ENCODE data around the gene XYLT1.
"Not testable (repeated sequence)": the region's sequence is repeated elsewhere in the genome, so short reads cannot be mapped to it uniquely, and the experiment has no call there.

The XYLT1 gene

DNA sequence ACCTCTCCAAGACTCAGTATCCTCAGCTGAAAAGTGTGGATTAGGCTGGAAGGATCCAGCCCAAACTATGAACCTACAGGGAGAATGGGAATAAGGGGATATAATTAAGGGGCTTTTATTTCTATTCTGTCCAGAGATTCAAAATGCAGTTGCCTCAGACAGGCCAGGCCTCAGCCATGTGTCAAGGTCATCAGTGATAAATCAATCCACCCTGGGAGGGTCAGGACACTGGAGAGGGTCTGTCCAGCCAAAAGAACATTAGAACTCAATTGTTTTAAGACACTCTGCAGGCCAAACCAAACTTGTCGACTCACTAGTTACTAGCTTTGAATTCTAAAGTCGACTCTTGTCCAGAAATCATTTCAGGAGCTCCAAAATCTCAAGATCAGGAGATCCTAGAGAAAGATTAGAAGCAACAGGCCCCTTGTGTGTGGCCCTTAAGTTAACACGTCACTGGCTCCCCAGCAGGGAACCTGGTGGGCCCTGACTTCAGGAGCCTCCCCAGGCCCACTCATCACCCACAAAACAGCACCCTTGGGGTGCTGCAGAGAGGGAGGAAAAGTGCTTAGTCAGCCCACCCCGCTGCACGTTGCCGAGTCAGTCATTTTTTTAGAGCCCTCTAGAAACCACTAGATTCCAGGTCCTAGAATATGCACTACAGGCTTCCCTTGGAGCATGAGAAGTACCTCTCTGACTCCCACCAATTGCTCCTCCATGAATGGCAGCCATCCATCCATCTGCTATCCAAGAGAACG, 156.8 kb downstream of the XYLT1 start:
- Mint-ChIP-seq H3K4me1 (ENCODE audit: low read depth) (peaks cover 23% of the 10 kb centered on the region), H3K9me3 (no peaks in the 10 kb centered on the region), H3K27me3 (ENCODE audit: low read depth) (no peaks in the 10 kb centered on the region), H3K36me3 (ENCODE audit: low read depth) (peaks cover 29% of the 10 kb centered on the region), H3K4me3 (no peak overlapping the region), H3K27ac (peak overlapping the region; percentile 52)
- DNase-seq (ENCODE audit: low spot score) = no peak

DNA sequence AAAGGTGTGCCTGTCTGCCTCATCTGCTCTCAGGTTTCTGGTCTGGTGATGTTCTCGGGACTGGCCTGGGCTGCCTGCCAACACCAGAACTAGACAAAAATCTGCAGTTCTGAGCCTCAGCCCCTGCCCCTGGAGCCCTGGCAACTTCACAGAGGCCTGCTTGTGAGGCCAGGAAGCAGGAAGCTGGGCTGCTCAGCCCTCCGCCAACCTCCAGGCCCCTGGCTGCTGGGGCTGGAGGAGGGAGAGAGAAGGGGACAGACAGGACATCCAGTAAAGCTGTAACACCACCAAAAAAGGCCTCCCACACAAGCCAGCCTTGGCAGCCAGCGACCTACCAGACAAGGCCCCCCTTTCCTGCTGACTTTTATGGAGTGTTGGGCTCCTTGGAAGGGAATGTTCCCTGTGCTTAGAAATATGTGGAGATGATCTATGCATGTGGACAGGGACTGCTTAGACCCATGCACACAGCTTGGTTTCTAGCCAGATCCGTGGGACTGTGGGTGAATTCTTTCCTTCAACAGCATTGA, 157.6 kb downstream of the XYLT1 start:
- Mint-ChIP-seq H3K4me1 (ENCODE audit: low read depth) (peaks cover 23% of the 10 kb centered on the region), H3K36me3 (ENCODE audit: low read depth) (peaks cover 29% of the 10 kb centered on the region), H3K27me3 (ENCODE audit: low read depth) (no peaks in the 10 kb centered on the region), H3K27ac (no peak overlapping the region), H3K9me3 (no peaks in the 10 kb centered on the region), H3K4me3 (no peak overlapping the region)
- no peak for DNase-seq (ENCODE audit: low spot score)

DNA sequence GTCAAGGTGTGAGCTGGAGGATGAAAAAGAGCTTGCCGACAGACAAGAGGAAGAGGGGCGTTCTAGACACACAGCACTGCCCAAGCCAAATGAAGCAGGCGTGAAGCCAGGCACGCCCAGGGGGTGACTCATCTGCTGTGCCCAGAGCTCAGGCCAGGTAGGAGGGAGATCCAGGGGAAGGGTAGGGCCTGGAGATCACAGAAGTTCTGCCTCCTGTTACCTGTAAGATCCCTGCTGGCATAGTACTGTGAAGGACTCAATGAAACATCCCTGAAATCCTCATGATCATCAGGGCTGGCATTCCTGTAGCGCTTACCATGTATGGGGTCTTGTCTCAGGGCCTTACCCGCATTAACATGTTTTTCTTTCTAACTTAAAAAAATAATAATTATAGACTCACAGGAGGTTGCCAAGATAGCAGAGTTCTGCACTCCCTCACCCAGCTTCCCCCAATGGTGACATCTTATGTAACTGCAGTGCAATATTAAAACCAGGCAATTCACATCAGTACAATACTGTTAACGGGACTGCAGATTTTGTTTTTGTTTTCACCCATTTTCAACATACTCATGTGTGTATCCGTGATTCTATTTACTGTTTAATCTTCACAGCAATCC, 158.6 kb downstream of the XYLT1 start:
- Mint-ChIP-seq H3K4me1 (ENCODE audit: low read depth) (peaks cover 26% of the 10 kb centered on the region), H3K27me3 (ENCODE audit: low read depth) (no peaks in the 10 kb centered on the region), H3K9me3 (no peaks in the 10 kb centered on the region), H3K27ac (peak overlapping the region; percentile 52), H3K36me3 (ENCODE audit: low read depth) (peaks cover 28% of the 10 kb centered on the region), H3K4me3 (no peak overlapping the region)
- no peak for DNase-seq (ENCODE audit: low spot score)

DNA sequence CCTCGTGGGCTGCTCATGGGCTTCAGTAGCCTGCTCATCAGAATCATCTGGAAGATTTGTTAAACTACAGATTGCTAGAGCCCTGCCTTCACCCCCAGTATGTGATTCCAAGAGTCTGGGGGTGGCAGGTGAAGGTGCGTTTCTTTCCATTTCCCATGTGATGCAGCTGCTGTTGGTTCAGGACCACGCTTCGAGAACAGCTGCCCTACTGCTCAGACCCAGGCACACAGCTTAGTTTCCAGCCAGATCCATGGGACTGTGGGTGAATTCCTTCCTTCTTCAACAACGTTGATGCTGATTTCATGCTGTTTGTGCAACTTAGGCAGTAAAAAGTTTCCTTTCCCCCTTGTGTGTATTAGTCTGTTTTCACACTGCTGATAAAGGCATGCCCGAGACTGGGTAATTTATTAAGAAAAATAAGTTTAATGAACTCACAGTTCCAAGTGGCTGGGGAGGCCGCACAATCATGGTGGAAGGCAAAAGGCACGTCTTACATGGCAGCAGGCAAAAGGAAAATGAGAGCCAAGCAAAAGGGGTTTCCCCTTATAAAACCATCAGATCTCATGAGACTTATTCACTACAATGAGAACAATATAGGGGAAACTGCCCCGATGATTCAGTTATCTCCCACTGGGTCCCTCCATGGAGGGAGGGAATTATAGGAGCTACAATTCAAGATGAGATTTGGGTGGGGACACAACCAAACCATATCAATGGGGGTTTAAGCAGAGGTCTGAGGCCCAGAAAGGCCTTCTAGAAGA, 159.2 kb downstream of the XYLT1 start:
- Mint-ChIP-seq H3K4me3 (no peak overlapping the region), H3K4me1 (ENCODE audit: low read depth) (peaks cover 26% of the 10 kb centered on the region), H3K9me3 (no peaks in the 10 kb centered on the region), H3K27ac (peak overlapping the region; percentile 52), H3K36me3 (ENCODE audit: low read depth) (peaks cover 28% of the 10 kb centered on the region), H3K27me3 (ENCODE audit: low read depth) (no peaks in the 10 kb centered on the region)
- DNase-seq (ENCODE audit: low spot score) = no peak

DNA sequence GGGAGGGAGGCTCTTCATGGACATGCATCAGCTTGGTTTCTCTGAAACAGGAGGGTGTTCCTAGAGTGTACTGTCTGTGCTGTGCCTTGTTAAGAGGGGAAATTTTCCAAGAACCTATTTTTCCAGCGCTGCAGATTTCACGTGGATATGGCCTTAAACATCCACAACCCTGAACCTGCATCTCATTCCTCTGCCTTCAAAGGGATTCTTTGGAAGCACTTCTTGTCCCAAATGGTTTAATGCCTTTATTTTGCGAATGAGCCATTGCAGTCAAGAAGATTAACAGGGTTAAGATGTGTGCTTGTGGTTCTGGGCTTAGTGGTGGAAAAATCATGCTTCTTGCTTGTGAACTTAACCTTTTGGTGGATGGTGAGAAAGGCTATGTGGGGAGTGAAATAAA, 161.2 kb downstream of the XYLT1 start:
- no peak overlapping the region for H3K4me3 Mint-ChIP-seq
- H3K4me1 Mint-ChIP-seq (ENCODE audit: low read depth) = peaks cover 28% of the 10 kb centered on the region
- no peaks in the 10 kb centered on the region for H3K9me3 Mint-ChIP-seq
- H3K27me3 Mint-ChIP-seq (ENCODE audit: low read depth) = no peaks in the 10 kb centered on the region
- H3K27ac Mint-ChIP-seq = no peak overlapping the region
- peaks cover 21% of the 10 kb centered on the region for H3K36me3 Mint-ChIP-seq (ENCODE audit: low read depth)
- DNase-seq (ENCODE audit: low spot score) = no peak

DNA sequence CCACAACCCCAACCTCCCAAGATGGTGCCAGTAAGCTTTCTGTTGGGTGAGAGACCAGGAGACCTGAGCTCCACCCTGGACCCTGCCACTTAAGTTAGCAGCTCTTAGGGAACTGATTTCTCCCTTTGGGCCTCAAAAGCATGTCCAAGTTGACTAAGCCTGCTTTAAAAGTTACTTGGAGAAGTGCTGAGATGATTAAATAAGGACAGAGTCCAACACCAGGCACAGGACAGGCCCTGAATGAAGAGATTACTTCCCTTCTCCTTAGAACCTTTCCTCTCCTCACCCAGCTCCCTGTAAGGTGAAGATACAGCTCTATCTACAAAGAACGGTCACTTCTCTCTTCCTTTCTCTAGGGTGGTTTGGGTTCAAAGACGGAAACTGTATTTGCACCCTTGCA, 162.6 kb downstream of the XYLT1 start:
- no peaks in the 10 kb centered on the region for H3K27me3 Mint-ChIP-seq (ENCODE audit: low read depth)
- H3K9me3 Mint-ChIP-seq = no peaks in the 10 kb centered on the region
- no peak for DNase-seq (ENCODE audit: low spot score)
- no peak overlapping the region for H3K27ac Mint-ChIP-seq
- peaks cover 23% of the 10 kb centered on the region for H3K36me3 Mint-ChIP-seq (ENCODE audit: low read depth)
- H3K4me3 Mint-ChIP-seq = no peak overlapping the region
- peaks cover 30% of the 10 kb centered on the region for H3K4me1 Mint-ChIP-seq (ENCODE audit: low read depth)

DNA sequence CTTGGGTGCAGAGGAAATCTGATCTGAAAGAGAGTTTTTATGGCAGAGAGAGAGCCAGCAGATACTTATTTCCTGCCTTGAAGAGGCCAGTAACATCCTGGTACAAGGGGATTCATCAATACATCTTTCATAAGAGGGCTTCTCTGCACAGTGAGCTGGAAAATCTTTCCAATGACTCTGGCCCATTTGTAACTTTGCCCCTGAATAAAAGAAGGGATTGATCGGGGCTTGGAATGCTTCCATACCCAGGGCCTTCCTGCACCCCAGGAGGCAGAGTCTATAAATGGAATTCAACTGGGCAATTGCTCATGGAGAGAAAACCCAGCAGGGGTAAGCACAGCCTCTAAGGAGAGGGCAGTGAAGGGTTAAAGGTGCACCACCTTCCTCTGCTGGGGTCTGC, 163.3 kb downstream of the XYLT1 start:
- no peaks in the 10 kb centered on the region for H3K27me3 Mint-ChIP-seq (ENCODE audit: low read depth)
- no peak overlapping the region for H3K27ac Mint-ChIP-seq
- peaks cover 37% of the 10 kb centered on the region for H3K4me1 Mint-ChIP-seq (ENCODE audit: low read depth)
- no peaks in the 10 kb centered on the region for H3K9me3 Mint-ChIP-seq
- H3K36me3 Mint-ChIP-seq (ENCODE audit: low read depth) = peaks cover 25% of the 10 kb centered on the region
- DNase-seq (ENCODE audit: low spot score) = no peak
- H3K4me3 Mint-ChIP-seq = no peak overlapping the region

DNA sequence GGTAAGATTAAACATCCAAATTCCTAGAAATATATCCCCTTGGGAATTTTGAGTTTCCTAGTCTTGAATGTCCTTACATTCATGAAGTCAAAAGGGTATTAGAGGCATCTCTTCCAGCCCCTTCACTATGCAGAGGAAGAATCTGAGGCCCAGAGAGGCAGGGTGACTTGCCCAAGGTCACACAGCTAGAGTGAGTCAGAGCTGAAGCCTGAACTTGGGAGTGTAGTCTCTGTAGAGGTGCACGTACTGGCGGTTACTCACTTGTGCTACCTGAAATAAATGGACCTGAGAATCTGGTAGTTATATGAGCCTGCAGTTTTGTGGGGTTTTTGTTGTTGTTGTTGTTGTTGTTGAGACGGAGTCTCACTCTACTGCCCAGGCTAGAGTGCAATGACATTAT, 164.0 kb downstream of the XYLT1 start:
- Mint-ChIP-seq H3K4me1 (ENCODE audit: low read depth) (peaks cover 39% of the 10 kb centered on the region), H3K4me3 (no peak overlapping the region), H3K27me3 (ENCODE audit: low read depth) (no peaks in the 10 kb centered on the region), H3K9me3 (no peaks in the 10 kb centered on the region), H3K36me3 (ENCODE audit: low read depth) (peaks cover 22% of the 10 kb centered on the region), H3K27ac (no peak overlapping the region)
- no peak for DNase-seq (ENCODE audit: low spot score)

DNA sequence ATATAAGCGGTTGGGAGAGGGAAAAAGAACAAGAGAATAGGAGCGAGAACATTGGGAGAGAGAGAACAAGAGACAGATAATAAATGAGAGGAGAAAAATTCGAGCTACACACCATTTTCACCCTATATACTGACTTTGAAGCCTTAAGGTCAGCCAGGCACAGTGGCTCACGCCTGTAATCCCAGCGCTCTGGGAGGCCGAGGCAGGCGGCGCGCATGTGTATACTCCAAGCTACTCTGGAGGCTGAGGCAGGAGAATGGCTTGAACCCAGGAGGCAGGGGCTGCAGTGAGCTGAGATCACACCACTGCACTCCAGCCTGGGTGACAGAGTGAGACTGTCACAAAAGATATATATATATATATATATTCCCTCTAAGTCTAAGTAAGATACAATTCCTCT, 164.5 kb downstream of the XYLT1 start:
- peak overlapping the region; percentile 7 for H3K27ac Mint-ChIP-seq
- H3K4me1 Mint-ChIP-seq (ENCODE audit: low read depth) = peaks cover 38% of the 10 kb centered on the region
- H3K4me3 Mint-ChIP-seq; H3K27me3 Mint-ChIP-seq (ENCODE audit: low read depth); H3K9me3 Mint-ChIP-seq; DNase-seq (ENCODE audit: low spot score): not testable (repeated sequence)
- peaks cover 20% of the 10 kb centered on the region for H3K36me3 Mint-ChIP-seq (ENCODE audit: low read depth)

DNA sequence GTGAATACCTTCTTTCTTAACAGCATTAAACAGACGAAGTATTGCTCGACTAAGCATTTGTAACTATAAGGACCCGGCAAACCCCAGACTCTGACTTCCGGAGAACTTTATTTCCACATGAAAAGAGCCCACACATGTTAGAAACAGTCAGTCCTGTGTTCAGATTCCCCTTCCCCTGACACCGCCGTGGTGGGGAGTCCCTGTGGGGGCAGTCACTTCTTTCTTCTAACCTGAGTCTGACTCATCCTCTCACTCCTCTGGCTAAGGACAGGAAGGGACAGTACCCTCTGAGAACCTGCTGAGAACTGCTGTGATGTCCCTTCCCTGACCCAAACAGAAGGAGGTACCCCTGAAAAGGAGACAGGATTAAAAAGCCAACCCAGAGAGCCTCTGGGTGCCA, 165.1 kb downstream of the XYLT1 start:
- DNase-seq (ENCODE audit: low spot score) = peak; percentile 46
- no peaks in the 10 kb centered on the region for H3K9me3 Mint-ChIP-seq
- H3K27ac Mint-ChIP-seq = peak overlapping the region; percentile 7
- H3K4me1 Mint-ChIP-seq (ENCODE audit: low read depth) = peaks cover 38% of the 10 kb centered on the region
- no peak overlapping the region for H3K4me3 Mint-ChIP-seq
- H3K36me3 Mint-ChIP-seq (ENCODE audit: low read depth) = peaks cover 16% of the 10 kb centered on the region
- H3K27me3 Mint-ChIP-seq (ENCODE audit: low read depth) = no peaks in the 10 kb centered on the region

DNA sequence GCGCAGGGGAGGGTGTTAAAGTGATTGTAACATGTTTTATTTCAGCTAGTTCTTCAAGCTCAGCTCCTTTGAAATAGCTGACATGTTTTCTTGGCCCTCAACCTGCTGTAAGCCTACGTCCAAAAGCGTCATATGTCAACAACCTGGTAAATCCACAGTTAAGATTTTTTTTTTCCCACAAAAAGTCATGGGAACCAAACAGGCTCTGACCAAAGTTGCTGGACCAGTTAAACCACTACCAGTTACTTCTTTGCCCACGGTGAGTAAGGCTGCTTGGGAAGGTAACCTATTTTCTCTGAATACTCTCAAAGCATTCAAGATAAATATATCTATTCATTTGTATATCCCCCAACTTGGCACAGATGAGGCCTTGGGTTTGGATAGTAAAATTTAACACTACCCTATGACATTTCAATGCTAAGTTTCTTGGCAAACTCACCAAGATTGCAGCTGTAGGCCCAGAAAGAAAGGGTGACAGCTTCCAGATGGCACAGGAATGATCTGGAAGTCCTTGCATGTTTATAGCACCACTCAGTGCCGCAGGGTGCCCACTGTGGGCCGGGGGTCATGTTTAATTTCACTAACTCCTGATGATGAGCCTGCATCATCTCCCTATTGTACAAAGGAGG, 166.2 kb downstream of the XYLT1 start:
- Mint-ChIP-seq H3K4me3 (no peak overlapping the region), H3K4me1 (ENCODE audit: low read depth) (peaks cover 38% of the 10 kb centered on the region), H3K27ac (no peak overlapping the region), H3K27me3 (ENCODE audit: low read depth) (no peaks in the 10 kb centered on the region), H3K36me3 (ENCODE audit: low read depth) (peaks cover 12% of the 10 kb centered on the region), H3K9me3 (no peaks in the 10 kb centered on the region)
- DNase-seq (ENCODE audit: low spot score) = no peak

DNA sequence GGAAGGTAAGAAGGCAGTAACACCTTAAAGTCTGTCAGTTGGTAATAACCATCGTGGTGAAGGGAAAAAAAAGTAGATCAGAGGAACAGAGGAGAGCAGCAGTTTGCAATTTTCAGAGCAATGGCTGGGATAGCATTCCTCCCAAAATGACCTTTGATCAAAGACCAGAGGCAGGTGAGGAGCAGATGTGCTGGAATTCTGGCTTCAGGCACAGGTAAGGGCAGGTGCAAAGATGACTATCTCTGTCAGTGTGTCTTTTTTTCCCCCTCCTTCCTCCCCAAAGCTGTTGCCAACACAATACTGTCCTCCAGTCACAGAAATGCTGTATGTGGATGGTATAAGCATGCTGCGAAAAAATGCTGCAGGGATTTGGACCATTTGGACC, 166.7 kb downstream of the XYLT1 start:
- Mint-ChIP-seq H3K27me3 (ENCODE audit: low read depth) (no peaks in the 10 kb centered on the region), H3K4me1 (ENCODE audit: low read depth) (peaks cover 38% of the 10 kb centered on the region), H3K27ac (peak overlapping the region; percentile 1), H3K4me3 (no peak overlapping the region), H3K36me3 (ENCODE audit: low read depth) (peaks cover 12% of the 10 kb centered on the region), H3K9me3 (no peaks in the 10 kb centered on the region)
- no peak for DNase-seq (ENCODE audit: low spot score)

DNA sequence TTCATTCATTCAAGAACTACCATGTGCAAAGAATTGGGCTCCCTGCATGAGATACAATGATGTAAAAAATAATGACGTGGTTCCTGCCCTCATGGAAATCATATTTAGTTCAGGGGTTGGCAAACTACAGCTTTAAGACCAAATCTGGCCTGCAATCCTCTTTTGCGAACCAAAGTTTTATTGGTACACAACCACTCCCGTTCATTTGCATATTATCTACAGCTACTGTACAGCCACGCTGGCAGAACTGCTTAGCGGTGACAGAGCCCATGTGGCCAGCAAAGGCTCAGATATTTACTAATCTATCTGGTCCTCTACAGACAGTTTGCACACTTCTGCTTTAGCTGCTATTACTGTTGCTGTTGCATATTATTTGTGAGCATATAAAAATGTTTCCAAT, 167.7 kb downstream of the XYLT1 start:
- DNase-seq (ENCODE audit: low spot score) = no peak

DNA sequence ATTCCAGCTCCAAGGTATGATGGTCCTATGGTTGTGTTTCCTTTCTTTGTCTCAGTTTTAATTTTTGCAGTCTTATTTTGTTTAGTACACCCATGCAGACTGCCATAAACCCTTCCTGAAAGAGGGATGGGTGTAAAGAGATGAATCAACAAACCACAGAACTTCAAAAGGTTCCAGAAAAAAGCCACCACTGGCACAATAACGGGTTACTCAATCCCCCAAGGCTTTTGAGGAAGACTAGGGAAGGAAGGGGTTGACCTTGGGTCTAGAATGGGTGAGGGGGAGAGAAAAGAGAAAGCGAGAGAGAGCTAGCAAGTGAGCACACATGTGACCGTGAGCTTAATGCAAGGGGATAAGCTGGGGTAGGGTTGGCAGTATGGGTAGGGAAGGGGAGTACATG, 168.1 kb downstream of the XYLT1 start:
- H3K4me3 Mint-ChIP-seq = no peak overlapping the region
- H3K27ac Mint-ChIP-seq = peak overlapping the region; percentile 46
- H3K27me3 Mint-ChIP-seq (ENCODE audit: low read depth) = no peaks in the 10 kb centered on the region
- H3K4me1 Mint-ChIP-seq (ENCODE audit: low read depth) = peaks cover 36% of the 10 kb centered on the region
- H3K36me3 Mint-ChIP-seq (ENCODE audit: low read depth) = peaks cover 10% of the 10 kb centered on the region
- H3K9me3 Mint-ChIP-seq = no peaks in the 10 kb centered on the region
- no peak for DNase-seq (ENCODE audit: low spot score)

More for the DNA sequence above, 167.7 kb downstream of the XYLT1 start:
- Mint-ChIP-seq H3K27me3 (ENCODE audit: low read depth) (no peaks in the 10 kb centered on the region), H3K9me3 (no peaks in the 10 kb centered on the region), H3K4me1 (ENCODE audit: low read depth) (peaks cover 38% of the 10 kb centered on the region), H3K27ac (no peak overlapping the region), H3K4me3 (no peak overlapping the region), H3K36me3 (ENCODE audit: low read depth) (peaks cover 12% of the 10 kb centered on the region)

Data from T-helper 2 cell treated with Interferon-gamma antibody and Interleukin-4, amounts not matched to agents 5 μg/mL and 100 μg/mL, for 36 hours (primary cell).